ENCODE data around the gene KRTAP4-11.
"Not testable (repeated sequence)": the region's sequence is repeated elsewhere in the genome, so short reads cannot be mapped to it uniquely, and the experiment has no call there.

DNA sequence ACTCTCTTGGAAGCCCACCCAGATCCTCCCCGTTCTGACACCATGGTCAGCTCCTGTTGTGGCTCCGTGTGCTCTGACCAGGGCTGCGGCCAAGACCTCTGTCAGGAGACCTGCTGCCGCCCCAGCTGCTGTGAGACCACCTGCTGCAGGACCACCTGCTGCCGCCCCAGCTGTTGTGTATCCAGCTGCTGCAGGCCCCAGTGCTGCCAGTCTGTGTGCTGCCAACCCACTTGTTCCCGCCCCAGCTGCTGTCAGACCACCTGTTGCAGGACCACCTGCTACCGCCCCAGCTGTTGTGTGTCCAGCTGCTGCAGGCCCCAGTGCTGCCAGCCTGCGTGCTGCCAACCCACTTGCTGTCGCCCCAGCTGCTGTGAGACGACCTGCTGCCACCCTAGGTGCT, 12.8 kb downstream of the KRTAP4-11 start, which contains the start of gene KRTAP4-9:
- TF ChIP-seq, protein P1, sequence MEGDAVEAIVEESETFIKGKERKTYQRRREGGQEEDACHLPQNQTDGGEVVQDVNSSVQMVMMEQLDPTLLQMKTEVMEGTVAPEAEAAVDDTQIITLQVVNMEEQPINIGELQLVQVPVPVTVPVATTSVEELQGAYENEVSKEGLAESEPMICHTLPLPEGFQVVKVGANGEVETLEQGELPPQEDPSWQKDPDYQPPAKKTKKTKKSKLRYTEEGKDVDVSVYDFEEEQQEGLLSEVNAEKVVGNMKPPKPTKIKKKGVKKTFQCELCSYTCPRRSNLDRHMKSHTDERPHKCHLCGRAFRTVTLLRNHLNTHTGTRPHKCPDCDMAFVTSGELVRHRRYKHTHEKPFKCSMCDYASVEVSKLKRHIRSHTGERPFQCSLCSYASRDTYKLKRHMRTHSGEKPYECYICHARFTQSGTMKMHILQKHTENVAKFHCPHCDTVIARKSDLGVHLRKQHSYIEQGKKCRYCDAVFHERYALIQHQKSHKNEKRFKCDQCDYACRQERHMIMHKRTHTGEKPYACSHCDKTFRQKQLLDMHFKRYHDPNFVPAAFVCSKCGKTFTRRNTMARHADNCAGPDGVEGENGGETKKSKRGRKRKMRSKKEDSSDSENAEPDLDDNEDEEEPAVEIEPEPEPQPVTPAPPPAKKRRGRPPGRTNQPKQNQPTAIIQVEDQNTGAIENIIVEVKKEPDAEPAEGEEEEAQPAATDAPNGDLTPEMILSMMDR (tag by site-specific recombination; IDR thresholded peaks at IDR 0.05): not testable (repeated sequence)
- TF ChIP-seq, protein P2, sequence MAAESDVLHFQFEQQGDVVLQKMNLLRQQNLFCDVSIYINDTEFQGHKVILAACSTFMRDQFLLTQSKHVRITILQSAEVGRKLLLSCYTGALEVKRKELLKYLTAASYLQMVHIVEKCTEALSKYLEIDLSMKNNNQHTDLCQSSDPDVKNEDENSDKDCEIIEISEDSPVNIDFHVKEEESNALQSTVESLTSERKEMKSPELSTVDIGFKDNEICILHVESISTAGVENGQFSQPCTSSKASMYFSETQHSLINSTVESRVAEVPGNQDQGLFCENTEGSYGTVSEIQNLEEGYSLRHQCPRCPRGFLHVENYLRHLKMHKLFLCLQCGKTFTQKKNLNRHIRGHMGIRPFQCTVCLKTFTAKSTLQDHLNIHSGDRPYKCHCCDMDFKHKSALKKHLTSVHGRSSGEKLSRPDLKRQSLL (tag by site-specific recombination; IDR thresholded peaks at IDR 0.05): not testable (repeated sequence)
- not testable (repeated sequence) for TF ChIP-seq ZNF416 (tag by site-specific recombination; IDR thresholded peaks at IDR 0.05); ZNF335 (tag by site-specific recombination; conservative IDR thresholded peaks at IDR 0.05); ZNF133 (tag by site-specific recombination; IDR thresholded peaks at IDR 0.05); ZNF549 (tag by site-specific recombination; IDR thresholded peaks at IDR 0.05)
- TF ChIP-seq, protein P3, sequence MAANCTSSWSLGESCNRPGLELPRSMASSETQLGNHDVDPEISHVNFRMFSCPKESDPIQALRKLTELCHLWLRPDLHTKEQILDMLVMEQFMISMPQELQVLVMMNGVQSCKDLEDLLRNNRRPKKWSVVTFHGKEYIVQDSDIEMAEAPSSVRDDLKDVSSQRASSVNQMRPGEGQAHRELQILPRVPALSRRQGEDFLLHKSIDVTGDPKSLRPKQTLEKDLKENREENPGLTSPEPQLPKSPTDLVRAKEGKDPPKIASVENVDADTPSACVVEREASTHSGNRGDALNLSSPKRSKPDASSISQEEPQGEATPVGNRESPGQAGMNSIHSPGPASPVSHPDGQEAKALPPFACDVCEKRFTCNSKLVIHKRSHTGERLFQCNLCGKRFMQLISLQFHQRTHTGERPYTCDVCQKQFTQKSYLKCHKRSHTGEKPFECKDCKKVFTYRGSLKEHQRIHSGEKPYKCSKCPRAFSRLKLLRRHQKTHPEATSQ (tag by site-specific recombination; IDR thresholded peaks at IDR 0.05): not testable (repeated sequence)
- TF ChIP-seq, protein P4, sequence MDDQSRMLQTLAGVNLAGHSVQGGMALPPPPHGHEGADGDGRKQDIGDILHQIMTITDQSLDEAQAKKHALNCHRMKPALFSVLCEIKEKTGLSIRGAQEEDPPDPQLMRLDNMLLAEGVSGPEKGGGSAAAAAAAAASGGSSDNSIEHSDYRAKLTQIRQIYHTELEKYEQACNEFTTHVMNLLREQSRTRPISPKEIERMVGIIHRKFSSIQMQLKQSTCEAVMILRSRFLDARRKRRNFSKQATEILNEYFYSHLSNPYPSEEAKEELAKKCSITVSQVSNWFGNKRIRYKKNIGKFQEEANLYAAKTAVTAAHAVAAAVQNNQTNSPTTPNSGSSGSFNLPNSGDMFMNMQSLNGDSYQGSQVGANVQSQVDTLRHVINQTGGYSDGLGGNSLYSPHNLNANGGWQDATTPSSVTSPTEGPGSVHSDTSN (CRISPR knock-in tag; IDR thresholded peaks at IDR 0.05): not testable (repeated sequence)
- TF ChIP-seq, protein P5, sequence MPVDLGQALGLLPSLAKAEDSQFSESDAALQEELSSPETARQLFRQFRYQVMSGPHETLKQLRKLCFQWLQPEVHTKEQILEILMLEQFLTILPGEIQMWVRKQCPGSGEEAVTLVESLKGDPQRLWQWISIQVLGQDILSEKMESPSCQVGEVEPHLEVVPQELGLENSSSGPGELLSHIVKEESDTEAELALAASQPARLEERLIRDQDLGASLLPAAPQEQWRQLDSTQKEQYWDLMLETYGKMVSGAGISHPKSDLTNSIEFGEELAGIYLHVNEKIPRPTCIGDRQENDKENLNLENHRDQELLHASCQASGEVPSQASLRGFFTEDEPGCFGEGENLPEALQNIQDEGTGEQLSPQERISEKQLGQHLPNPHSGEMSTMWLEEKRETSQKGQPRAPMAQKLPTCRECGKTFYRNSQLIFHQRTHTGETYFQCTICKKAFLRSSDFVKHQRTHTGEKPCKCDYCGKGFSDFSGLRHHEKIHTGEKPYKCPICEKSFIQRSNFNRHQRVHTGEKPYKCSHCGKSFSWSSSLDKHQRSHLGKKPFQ (tag by site-specific recombination; IDR thresholded peaks at IDR 0.05): not testable (repeated sequence)

Data from HEK293 (cell line).